Ascending aorta (tissue), 2 donors: Measurements from ENCODE around the gene TRIM32. TPM values are rescaled to one million over a fixed set of nuclear protein-coding genes. Genes with fewer than 3 reads are reported as not detected.

ENCODE experiments used
- DNase-seq, 2 donors: peaks; one replicate each; pipeline ENCODE4 v3.0.0-alpha.2; 2019; ENCODE audit warnings: low spot score in 2 of 2
- H3K27ac ChIP-seq, 2 donors: fragments of 200-600 bp; sonication (generic); one replicate each; pipeline ENCODE4 v1.5.1; 2016 to 2017; ENCODE audit warnings: mild to moderate bottlenecking in 1 of 2
- H3K27me3 ChIP-seq: fragments of 200-600 bp; sonication (generic); one replicate; pipeline ENCODE4 v1.5.1; 2017
- H3K36me3 ChIP-seq, 2 donors: fragments of 200-600 bp; sonication (generic); one replicate each; pipeline ENCODE4 v1.5.1; 2016
- H3K4me1 ChIP-seq, 2 donors: fragments of 200-600 bp; sonication (generic); one replicate each; pipeline ENCODE4 v1.5.1; 2016 to 2017; ENCODE audit warnings: mild to moderate bottlenecking in 1 of 2
- H3K4me3 ChIP-seq, 2 donors: fragments of 200-600 bp; sonication (generic); one replicate each; pipeline ENCODE4 v1.5.1; 2016 to 2017; ENCODE audit warnings: mild to moderate bottlenecking in 1 of 2
- H3K9me3 ChIP-seq, 2 donors: fragments of 200-600 bp; sonication (generic); one replicate each; pipeline ENCODE4 v1.5.1; 2016
- intact Hi-C: fragments of 100-400 bp; cut with DNase I; formaldehyde crosslinking; loops from one replicate; pipeline ENCODE4 v1.15.1; 2023
- total RNA-seq: library from RNA; depleted of rRNA; stranded (reverse); fragments of >200 nt; gene quantifications from one replicate; pipeline ENCODE4 v1.1.0, GENCODE V29; 2016
- TF ChIP-seq, protein P1 (sequence below), 3 experiments: fragments of 200-600 bp in 2 of 3; fragments of 450-650 bp in 1 of 3; sonication (generic) in 2 of 3; IDR thresholded peaks; one replicate each; pipeline ENCODE4 v1.5.1; 2016 to 2019; ENCODE audit warnings: antibody characterized with exemption in 3 of 3, mild to moderate bottlenecking in 1 of 3, moderate library complexity in 1 of 3

TRIM32 gene
- total RNA-seq, 1 donor from 2014 or later, result 2.6 TPM

DNA sequence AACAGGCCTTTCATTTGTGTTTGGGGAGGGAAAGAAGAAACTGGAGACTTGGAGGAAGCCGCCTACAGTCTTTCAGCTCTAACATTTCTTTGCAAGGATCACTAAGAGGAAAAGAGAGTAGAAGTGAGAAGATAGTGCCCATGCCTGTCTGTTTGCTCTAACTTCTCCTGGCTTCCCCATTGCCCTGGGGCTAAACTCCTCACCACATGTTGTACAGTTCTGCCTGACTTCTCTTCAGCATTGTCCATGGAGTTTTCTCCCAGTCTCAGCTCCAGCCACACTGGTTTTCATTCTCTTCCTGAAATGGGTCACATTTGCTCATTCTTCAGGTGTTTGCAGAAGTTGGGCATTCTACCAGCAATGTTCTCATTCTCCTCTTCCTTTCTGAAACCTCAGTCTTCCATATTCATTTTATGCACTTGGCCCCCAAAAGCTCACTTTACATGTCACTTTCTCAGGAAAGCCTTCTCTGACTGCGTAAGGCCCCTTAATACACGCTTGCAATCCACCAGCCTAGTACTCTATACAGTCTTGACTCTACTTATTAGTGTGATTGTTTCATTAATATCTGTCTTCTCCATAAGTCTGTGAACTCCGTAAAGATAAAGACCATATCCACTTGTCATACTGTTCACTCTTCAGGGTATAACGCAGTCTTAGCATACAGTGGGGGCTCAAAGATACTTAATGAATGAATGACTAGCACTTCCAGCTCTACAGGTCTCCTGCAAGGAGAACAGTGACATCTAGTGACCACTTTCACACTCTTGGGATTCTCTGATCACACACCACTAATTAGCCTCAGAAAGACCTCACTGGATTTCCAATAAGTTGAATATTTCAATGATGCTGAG is 40.2 kb upstream of the TRIM32 start:
- intact Hi-C loops, result no loop called here
- Histone ChIP-seq H3K27me3 (no peaks in the 10 kb centered on the region), H3K36me3 (no peaks in the 10 kb centered on the region), H3K4me3 (no peak overlapping the region), H3K27ac (no peak overlapping the region), H3K9me3 (no peaks in the 10 kb centered on the region), H3K4me1 (no peaks in the 10 kb centered on the region)
- TF ChIP-seq, protein P1, sequence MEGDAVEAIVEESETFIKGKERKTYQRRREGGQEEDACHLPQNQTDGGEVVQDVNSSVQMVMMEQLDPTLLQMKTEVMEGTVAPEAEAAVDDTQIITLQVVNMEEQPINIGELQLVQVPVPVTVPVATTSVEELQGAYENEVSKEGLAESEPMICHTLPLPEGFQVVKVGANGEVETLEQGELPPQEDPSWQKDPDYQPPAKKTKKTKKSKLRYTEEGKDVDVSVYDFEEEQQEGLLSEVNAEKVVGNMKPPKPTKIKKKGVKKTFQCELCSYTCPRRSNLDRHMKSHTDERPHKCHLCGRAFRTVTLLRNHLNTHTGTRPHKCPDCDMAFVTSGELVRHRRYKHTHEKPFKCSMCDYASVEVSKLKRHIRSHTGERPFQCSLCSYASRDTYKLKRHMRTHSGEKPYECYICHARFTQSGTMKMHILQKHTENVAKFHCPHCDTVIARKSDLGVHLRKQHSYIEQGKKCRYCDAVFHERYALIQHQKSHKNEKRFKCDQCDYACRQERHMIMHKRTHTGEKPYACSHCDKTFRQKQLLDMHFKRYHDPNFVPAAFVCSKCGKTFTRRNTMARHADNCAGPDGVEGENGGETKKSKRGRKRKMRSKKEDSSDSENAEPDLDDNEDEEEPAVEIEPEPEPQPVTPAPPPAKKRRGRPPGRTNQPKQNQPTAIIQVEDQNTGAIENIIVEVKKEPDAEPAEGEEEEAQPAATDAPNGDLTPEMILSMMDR (IDR thresholded peaks at IDR 0.05), result peak in 2 of 3 experiments; percentile 33 to 60
- DNase-seq, result no peak

DNA sequence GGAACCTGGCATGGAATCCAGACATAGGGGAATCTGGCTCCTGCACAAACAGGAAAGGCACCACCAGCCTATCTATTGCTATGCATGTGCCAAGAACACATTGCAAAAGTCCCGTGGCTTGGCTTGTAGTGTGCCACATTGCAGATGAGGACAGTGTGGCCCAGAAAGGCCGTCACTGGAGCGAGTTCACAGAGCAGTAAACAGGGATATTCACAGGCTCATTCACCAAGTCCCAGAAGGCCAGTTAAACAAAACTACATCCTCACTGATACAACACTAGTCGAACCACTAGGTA is 39.6 kb upstream of the TRIM32 start:
- peak in 1 of 2 donors; percentile 64 for DNase-seq
- Histone ChIP-seq H3K4me3 (no peak overlapping the region), H3K27me3 (no peaks in the 10 kb centered on the region), H3K36me3 (no peaks in the 10 kb centered on the region), H3K27ac (no peak overlapping the region), H3K4me1 (no peaks in the 10 kb centered on the region), H3K9me3 (no peaks in the 10 kb centered on the region)
- TF ChIP-seq, protein P1 (IDR thresholded peaks at IDR 0.05), result no peak
- intact Hi-C loops, result no loop called here

DNA sequence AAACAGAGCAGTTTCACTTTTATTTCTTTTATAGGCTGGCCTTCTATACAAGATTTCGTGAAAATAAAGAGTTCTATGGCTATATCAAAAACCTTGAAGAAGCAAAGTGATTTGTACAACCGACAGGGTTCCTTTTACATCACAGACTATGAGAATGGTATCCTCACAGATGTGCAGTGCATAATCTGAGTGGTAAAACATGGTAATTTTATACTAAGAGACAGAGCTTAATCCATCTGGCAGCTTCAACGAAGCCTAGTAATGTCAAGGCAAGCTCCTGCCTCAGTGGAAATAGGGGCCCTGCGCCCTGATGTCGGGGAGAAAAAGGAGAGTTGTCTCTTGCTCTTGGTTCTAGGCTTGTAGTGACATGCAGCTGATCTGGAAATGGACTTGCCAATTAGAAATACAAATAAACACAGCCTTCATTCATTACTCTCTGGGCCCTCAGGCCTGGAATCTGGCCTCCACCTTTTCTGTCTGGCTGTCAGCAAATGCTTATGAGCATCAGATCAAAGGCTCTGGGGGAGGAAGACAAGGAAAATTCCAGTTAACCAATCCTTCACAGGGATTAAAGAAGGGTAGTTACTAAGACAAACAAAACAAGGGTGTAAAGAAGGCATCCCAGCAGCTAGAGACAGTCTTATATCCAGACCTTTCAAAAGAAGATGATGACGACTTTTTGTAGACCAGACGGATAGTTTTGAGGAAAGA is 33.6 kb upstream of the TRIM32 start:
- intact Hi-C loops, result no loop called here
- TF ChIP-seq, protein P1 (IDR thresholded peaks at IDR 0.05), result no peak
- no peaks in the 10 kb centered on the region for H3K9me3 ChIP-seq
- no peak overlapping the region for H3K4me3 ChIP-seq
- no peaks in the 10 kb centered on the region for H3K27me3 ChIP-seq
- H3K4me1 ChIP-seq, result peaks cover 0 to 2% of the 10 kb centered on the region in 2 donors
- no peak overlapping the region for H3K27ac ChIP-seq
- no peak for DNase-seq
- H3K36me3 ChIP-seq, result no peaks in the 10 kb centered on the region

DNA sequence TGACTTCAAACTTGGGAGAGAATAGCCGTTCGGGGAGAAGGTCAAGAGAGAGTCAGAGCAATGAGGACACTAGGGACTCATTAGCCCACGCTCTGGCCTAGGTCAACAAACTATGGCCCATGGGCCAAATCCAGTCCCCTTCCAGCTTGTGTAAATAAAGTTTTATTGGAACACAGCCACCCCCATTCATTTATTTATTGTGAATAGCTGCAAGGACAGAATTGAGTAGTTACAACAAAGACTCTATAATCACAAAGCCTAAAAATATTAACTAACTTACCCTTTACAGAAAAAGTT is 33.1 kb upstream of the TRIM32 start:
- peaks cover 0 to 2% of the 10 kb centered on the region in 2 donors for H3K4me1 ChIP-seq
- no peaks in the 10 kb centered on the region for H3K9me3 ChIP-seq
- TF ChIP-seq, protein P1 (IDR thresholded peaks at IDR 0.05), result no peak
- H3K27me3 ChIP-seq, result no peaks in the 10 kb centered on the region
- H3K36me3 ChIP-seq, result no peaks in the 10 kb centered on the region
- DNase-seq, result no peak
- H3K27ac ChIP-seq, result no peak overlapping the region
- intact Hi-C loops, result no loop called here
- no peak overlapping the region for H3K4me3 ChIP-seq

DNA sequence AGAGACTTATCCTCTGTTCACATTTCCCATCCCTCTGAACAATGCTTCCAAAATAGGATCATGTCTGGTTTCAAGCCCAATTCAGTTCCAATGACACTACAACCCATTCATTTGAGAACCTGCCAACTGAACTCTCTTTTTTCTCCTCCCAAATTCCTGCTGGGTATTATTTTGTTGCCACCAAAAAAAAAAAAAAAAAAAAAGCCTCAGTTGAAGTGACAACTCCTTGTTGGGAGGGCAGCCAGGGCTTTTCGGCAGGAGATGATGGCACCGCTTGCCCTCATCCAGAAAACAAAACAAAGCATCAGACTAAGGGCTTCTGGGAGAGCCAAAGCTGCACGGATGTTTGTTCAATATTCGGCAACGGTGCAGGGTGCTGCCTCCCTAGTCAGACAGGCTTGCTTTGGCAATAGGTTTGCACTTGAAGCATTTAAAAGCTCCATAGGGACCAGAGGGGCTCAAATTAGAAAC is 30.6 kb upstream of the TRIM32 start:
- Histone ChIP-seq H3K27ac (no peak overlapping the region), H3K4me1 (peaks cover 0 to 2% of the 10 kb centered on the region in 2 donors), H3K4me3 (no peak overlapping the region), H3K36me3 (no peaks in the 10 kb centered on the region), H3K27me3 (no peaks in the 10 kb centered on the region), H3K9me3 (no peaks in the 10 kb centered on the region)
- TF ChIP-seq, protein P1 (IDR thresholded peaks at IDR 0.05), result no peak
- intact Hi-C loops, result no loop called here
- no peak for DNase-seq
